K562 (cell line): ENCODE measurements around the gene MBLAC2. TPM values are rescaled to one million over a fixed set of nuclear protein-coding genes. Genes with fewer than 3 reads are reported as not detected.

Experiments used
- BMI1 ChIP-seq: fragments of 150-350 bp; IDR thresholded peaks from 2 replicates; pipeline ENCODE4 v1.6.1; 2014; ENCODE audit warnings: low read length
- CBX3 ChIP-seq, 2 experiments: IDR thresholded peaks; 1 replicate in 1 of 2; 2 replicates in 1 of 2; pipeline ENCODE4 v1.6.1; 2012; ENCODE audit warnings: inconsistent platforms in 2 of 2, low read length in 2 of 2, borderline replicate concordance in 1 of 2, control low read depth in 1 of 2
- CREB5 ChIP-seq: fragments of 250-450 bp; sonication (Bioruptor Pico); IDR thresholded peaks from 2 replicates; pipeline ENCODE4 v1.5.0; 2020; ENCODE audit warnings: mild to moderate bottlenecking
- CTBP1 ChIP-seq: fragments of 450-650 bp; IDR thresholded peaks from 2 replicates; pipeline ENCODE4 v1.6.1; 2016; ENCODE audit warnings: borderline replicate concordance
- DACH1 ChIP-seq: fragments of 450-650 bp; IDR thresholded peaks from 2 replicates; pipeline ENCODE4 v1.6.1; 2018; ENCODE audit not compliant: partially characterized antibody
- GABPA ChIP-seq: fragments of 200-800 bp; sonication (Bioruptor generic); conservative IDR thresholded peaks from 2 replicates; pipeline ENCODE4 v1.6.1; 2016; ENCODE audit warnings: low read depth, missing genetic modification characterization, missing compliant biosample characterization
- GTF2B ChIP-seq: IDR thresholded peaks from 2 replicates; pipeline ENCODE4 v1.6.1; 2011; ENCODE audit not compliant: insufficient read length; ENCODE audit errors: extremely low read depth
- HINFP ChIP-seq: fragments of 450-650 bp; conservative IDR thresholded peaks from 2 replicates; pipeline ENCODE4 v1.6.1; 2016; ENCODE audit warnings: missing genetic modification characterization, low read depth, mild to moderate bottlenecking, control low read depth, missing compliant biosample characterization
- MAFF ChIP-seq: IDR thresholded peaks from 2 replicates; pipeline ENCODE4 v1.6.1; 2012; ENCODE audit warnings: low read length, improper control_type of control experiment
- MAFK ChIP-seq: IDR thresholded peaks from 2 replicates; pipeline ENCODE4 v1.6.1; 2011; ENCODE audit warnings: low read length, improper control_type of control experiment
- PHF20 ChIP-seq: fragments of 450-650 bp; IDR thresholded peaks from 2 replicates; pipeline ENCODE4 v1.6.1; 2018; ENCODE audit not compliant: partially characterized antibody
- RFX7 ChIP-seq: fragments of 250-450 bp; sonication (Bioruptor Pico); IDR thresholded peaks from 2 replicates; pipeline ENCODE4 v1.5.1; 2021; ENCODE audit warnings: mild to moderate bottlenecking
- RUNX1 ChIP-seq: sonication (generic); IDR thresholded peaks from 2 replicates; pipeline ENCODE4 v1.6.1; 2016; ENCODE audit warnings: antibody characterized with exemption, low read depth
- SAP30 ChIP-seq: fragments of 200-600 bp; sonication (generic); IDR thresholded peaks from 2 replicates; pipeline ENCODE4 v1.6.1; 2012; ENCODE audit warnings: borderline replicate concordance, low read depth, mild to moderate bottlenecking, moderate library complexity, low read length, control low read depth, inconsistent platforms; ENCODE audit not compliant: insufficient read depth, poor library complexity, severe bottlenecking
- TCF3 ChIP-seq: sonication (generic); formaldehyde crosslinking; IDR thresholded peaks from 2 replicates; pipeline ENCODE4 v1.4.0; 2020; ENCODE audit warnings: mild to moderate bottlenecking, missing genetic modification reagents
- ZC3H8 ChIP-seq: fragments of 450-650 bp; IDR thresholded peaks from 2 replicates; pipeline ENCODE4 v1.6.1; 2017
- ZNF695 ChIP-seq: fragments of 450-650 bp; formaldehyde crosslinking; IDR thresholded peaks from 2 replicates; pipeline ENCODE4 v1.4.0; 2020; ENCODE audit warnings: mild to moderate bottlenecking, moderate library complexity
- polyA plus RNA-seq, 8 experiments: library from polyadenylated mRNA; depleted of rRNA in 4 of 8; stranded (reverse) in 5 of 8; unstranded in 3 of 8; fragments of >200 nt; fragmentation: Nextera tagmentation in 2 of 8; fragmentation: Illumina TruSeq in 1 of 8; extraction: Ambion mirVana in 2 of 8; extraction: Trizol in 1 of 8; gene quantifications; 2 replicates each; pipeline versions ENCODE4 v1.2.1 to v1.2.3, GENCODE V29; 2011 to 2014; ENCODE audit warnings: inconsistent platforms in 1 of 8, missing spikeins in 1 of 8
- total RNA-seq, 7 experiments: library from RNA; depleted of rRNA in 6 of 7; stranded (reverse); fragments of >200 nt in 6 of 7; fragmentation: Illumina TruSeq in 2 of 7; extraction: Trizol in 2 of 7; gene quantifications; 2 replicates each; pipeline versions ENCODE4 v1.2.1 to v1.2.3, GENCODE V29; 2011 to 2021; ENCODE audit warnings: low replicate concordance in 1 of 7
- TF ChIP-seq, protein P1 (sequence below): fragments of 250-450 bp; sonication (Bioruptor Pico); IDR thresholded peaks from 2 replicates; pipeline ENCODE4 v1.4.0; 2020

MBLAC2 gene
- total and polyA plus RNA-seq, 9 of the 15 experiments (the other 6 are each of a cell fraction or from before 2014, with no cell fraction given): 2.4 to 13.1 (median 10.3) TPM

GRCh38 chr5:90473396-90474234 lies 956 bp downstream of the MBLAC2 start (continued):
- TF ChIP-seq GABPA (tag): no peak
- peak in 1 of 2 experiments; percentile 57; a peak in 1 of 3 replicates for TF ChIP-seq CBX3 (IDR thresholded peaks at IDR 0.05; ENCODE audit: borderline replicate concordance in 1 of 2, low read length in 2 of 2)
- TF ChIP-seq BMI1: no peak
- no peak for TF ChIP-seq ZNF695 (CRISPR knock-in tag)
- TF ChIP-seq RFX7 (CRISPR knock-in tag): no peak
- TF ChIP-seq DACH1: no peak
- no peak for TF ChIP-seq CREB5
- no peak for TF ChIP-seq HINFP
- no peak for TF ChIP-seq GTF2B
- TF ChIP-seq CTBP1: no peak
- no peak for TF ChIP-seq MAFF
- no peak for TF ChIP-seq PHF20
- TF ChIP-seq, protein P1, sequence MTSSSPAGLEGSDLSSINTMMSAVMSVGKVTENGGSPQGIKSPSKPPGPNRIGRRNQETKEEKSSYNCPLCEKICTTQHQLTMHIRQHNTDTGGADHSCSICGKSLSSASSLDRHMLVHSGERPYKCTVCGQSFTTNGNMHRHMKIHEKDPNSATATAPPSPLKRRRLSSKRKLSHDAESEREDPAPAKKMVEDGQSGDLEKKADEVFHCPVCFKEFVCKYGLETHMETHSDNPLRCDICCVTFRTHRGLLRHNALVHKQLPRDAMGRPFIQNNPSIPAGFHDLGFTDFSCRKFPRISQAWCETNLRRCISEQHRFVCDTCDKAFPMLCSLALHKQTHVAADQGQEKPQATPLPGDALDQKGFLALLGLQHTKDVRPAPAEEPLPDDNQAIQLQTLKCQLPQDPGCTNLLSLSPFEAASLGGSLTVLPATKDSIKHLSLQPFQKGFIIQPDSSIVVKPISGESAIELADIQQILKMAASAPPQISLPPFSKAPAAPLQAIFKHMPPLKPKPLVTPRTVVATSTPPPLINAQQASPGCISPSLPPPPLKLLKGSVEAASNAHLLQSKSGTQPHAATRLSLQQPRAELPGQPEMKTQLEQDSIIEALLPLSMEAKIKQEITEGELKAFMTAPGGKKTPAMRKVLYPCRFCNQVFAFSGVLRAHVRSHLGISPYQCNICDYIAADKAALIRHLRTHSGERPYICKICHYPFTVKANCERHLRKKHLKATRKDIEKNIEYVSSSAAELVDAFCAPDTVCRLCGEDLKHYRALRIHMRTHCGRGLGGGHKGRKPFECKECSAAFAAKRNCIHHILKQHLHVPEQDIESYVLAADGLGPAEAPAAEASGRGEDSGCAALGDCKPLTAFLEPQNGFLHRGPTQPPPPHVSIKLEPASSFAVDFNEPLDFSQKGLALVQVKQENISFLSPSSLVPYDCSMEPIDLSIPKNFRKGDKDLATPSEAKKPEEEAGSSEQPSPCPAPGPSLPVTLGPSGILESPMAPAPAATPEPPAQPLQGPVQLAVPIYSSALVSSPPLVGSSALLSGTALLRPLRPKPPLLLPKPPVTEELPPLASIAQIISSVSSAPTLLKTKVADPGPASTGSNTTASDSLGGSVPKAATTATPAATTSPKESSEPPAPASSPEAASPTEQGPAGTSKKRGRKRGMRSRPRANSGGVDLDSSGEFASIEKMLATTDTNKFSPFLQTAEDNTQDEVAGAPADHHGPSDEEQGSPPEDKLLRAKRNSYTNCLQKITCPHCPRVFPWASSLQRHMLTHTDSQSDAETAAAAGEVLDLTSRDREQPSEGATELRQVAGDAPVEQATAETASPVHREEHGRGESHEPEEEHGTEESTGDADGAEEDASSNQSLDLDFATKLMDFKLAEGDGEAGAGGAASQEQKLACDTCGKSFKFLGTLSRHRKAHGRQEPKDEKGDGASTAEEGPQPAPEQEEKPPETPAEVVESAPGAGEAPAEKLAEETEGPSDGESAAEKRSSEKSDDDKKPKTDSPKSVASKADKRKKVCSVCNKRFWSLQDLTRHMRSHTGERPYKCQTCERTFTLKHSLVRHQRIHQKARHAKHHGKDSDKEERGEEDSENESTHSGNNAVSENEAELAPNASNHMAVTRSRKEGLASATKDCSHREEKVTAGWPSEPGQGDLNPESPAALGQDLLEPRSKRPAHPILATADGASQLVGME (CRISPR knock-in tag): no peak
- no peak for TF ChIP-seq ZC3H8
- TF ChIP-seq TCF3 (CRISPR knock-in tag): no peak
- TF ChIP-seq MAFK: no peak
- peak; percentile 44 for TF ChIP-seq SAP30
- no peak for TF ChIP-seq RUNX1
